AG04449 (cell line): ENCODE results near the gene ACO1.

Experiments
- CTCF ChIA-PET: fragments of 350-600 bp; formaldehyde crosslinking; extraction: SDS; loops from one replicate; lab custom pipeline; 2021; ENCODE audit warnings: antibody characterized with exemption; lab: Yijun Ruan, JAX
- POLR2A ChIA-PET: fragments of 400-600, 350-600 bp; formaldehyde crosslinking; extraction: SDS; loops from one replicate; lab custom pipeline; 2020; ENCODE audit warnings: antibody characterized with exemption, inconsistent platforms; lab: Yijun Ruan, JAX
- DNase-seq: peaks from one replicate; pipeline ENCODE4 v3.0.0-alpha.2; 2010; ENCODE audit warnings: low read depth, low spot score
- H3K4me3 ChIP-seq: 2 replicates; pipeline ENCODE4 v1.5.1; 2011; ENCODE audit warnings: low read depth, mild to moderate bottlenecking, control low read depth, low read length
- CTCF ChIP-seq: IDR thresholded peaks from one replicate; pipeline ENCODE4 v1.5.1; 2011; ENCODE audit warnings: mild to moderate bottlenecking, moderate library complexity, low read length, control low read depth, inconsistent platforms; ENCODE audit not compliant: insufficient read depth; ENCODE audit errors: missing control alignments

The ACO1 gene

DNA sequence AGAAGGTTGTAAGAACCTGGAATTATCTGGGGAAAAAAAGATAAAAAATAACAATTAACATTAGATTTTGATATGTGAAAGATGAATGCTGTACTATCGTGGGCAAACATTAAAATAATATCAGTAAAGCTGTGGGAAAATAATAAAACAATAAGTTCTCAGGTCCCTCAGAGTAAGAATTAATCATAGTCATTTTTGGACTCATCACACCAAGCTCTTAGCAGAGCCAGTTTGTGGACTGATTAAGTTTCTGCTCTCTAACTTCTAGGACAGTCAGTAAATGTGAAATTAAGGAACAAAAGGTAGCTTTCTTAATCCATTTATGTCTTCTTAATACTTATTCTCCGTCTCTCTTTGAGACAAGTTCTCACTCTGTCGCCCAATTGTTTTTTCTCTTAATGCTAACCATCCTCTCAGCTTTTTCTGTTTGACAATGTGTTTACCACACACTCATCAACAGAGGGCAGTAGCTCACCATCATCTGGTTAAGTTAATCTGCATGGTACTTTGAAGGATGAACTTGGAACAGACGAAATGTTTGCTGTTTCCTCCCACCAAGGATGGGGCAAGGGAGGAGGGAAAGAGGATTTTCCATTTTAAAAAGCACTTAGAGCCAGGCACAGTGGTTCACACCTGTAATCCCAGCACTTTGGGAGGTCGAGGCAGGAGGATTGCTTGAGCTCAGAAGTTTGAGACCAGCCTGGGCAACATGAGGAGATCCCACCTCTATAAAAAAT is 5.3 kb upstream of the ACO1 start:
- CTCF ChIA-PET: interaction anchor here (0.7 to 7.4 kb wide), 67 partner anchors 9 to 665 kb away, joined by 3 to 1093 read pairs (median 5); partner anchors contain the start of genes NDUFB6, RIGI, SMIM27 and TOPORS
- no peak overlapping the region for H3K4me3 ChIP-seq
- POLR2A ChIA-PET: interaction anchor here (0.9 to 2.6 kb wide), 4 partner anchors 147 to 646 kb away, joined by 3 to 9 read pairs (median 4); partner anchors contain the start of genes DNAJA1, NDUFB6 and RIGI
- peak; percentile 79 for TF ChIP-seq CTCF
- no peak for DNase-seq

GRCh38 chr9:32380944-32381343 is 3.5 kb upstream of the ACO1 start:
- CTCF ChIA-PET: interaction anchor here (1.2 to 7.5 kb wide), 14 partner anchors 13 to 591 kb away, joined by 4 to 1093 read pairs (median 82); partner anchors contain the start of genes NDUFB6, RIGI, SMIM27 and TOPORS
- no peak overlapping the region for H3K4me3 ChIP-seq
- TF ChIP-seq CTCF: no peak
- DNase-seq: no peak
- POLR2A ChIA-PET: no interaction called here

GRCh38 chr9:32382565-32383320 is 1.7 kb upstream of the ACO1 start:
- H3K4me3 ChIP-seq: no peak overlapping the region
- no peak for TF ChIP-seq CTCF
- CTCF ChIA-PET: interaction anchor here (0.9 to 7.5 kb wide), 16 partner anchors 13 to 591 kb away, joined by 3 to 210 read pairs (median 6); partner anchors contain the start of genes NDUFB6 and RIGI
- POLR2A ChIA-PET: no interaction called here
- no peak for DNase-seq

GRCh38 chr9:32384002-32384363 is 460 bp upstream of the ACO1 start:
- ChIA-PET CTCF (interaction anchor here (1.1 to 7.5 kb wide), 11 partner anchors 11 to 584 kb away, joined by 3 to 210 read pairs (median 12); partner anchors contain the start of gene NDUFB6), POLR2A (interaction anchor here (0.6 to 2.0 kb wide), 11 partner anchors 11 to 642 kb away, joined by 3 to 12 read pairs (median 5); partner anchors contain the start of genes NDUFB6 and SMIM27)
- DNase-seq: no peak
- no peak for TF ChIP-seq CTCF
- H3K4me3 ChIP-seq: peak overlapping the region; percentile 85

GRCh38 chr9:32385152-32385884 is 875 bp downstream of the ACO1 start:
- no peak for TF ChIP-seq CTCF
- CTCF ChIA-PET: interaction anchor here (0.7 to 7.5 kb wide), 13 partner anchors 9 to 583 kb away, joined by 3 to 210 read pairs (median 11); partner anchors contain the start of genes NDUFB6 and RIGI
- H3K4me3 ChIP-seq: peak overlapping the region; percentile 85
- no peak for DNase-seq
- POLR2A ChIA-PET: interaction anchor here (0.9 to 2.0 kb wide), 5 partner anchors 10 to 187 kb away, joined by 5 to 12 read pairs (median 6); partner anchors contain the start of genes NDUFB6 and SMIM27
